ENCODE data around the gene RBPMS2.

GRCh38 chr15:64807751-64808222 lies 32.4 kb upstream of the RBPMS2 start:
- TF ChIP-seq ATF2 (IDR thresholded peaks at IDR 0.05; ENCODE audit: low read length) (no peak), USF2 (IDR thresholded peaks at IDR 0.05; ENCODE audit: low read length) (no peak), CTCF (IDR thresholded peaks at IDR 0.05; ENCODE audit: control extremely low read depth in 1 of 3, insufficient read depth in 1 of 3, low read depth in 1 of 3, low read length in 3 of 3) (no peak), RAD21 (IDR thresholded peaks at IDR 0.05 in 1 of 2, conservative IDR thresholded peaks at IDR 0.05 in 1 of 2; ENCODE audit: low read depth in 2 of 2, low read length in 2 of 2) (no peak), YY1 (IDR thresholded peaks at IDR 0.05; ENCODE audit: low read depth, low read length) (peak; percentile 82)

All from H1 (cell line).